Progenitor cell of endocrine pancreas (in vitro differentiated cells): Measurements from ENCODE around the gene GRIN2A. TPM values are rescaled to one million over a fixed set of nuclear protein-coding genes. Genes with fewer than 3 reads are reported as not detected.

Experiments
- DNase-seq: peaks from one replicate; pipeline ENCODE4 v3.0.0; 2021; ENCODE audit warnings: low spot score; ENCODE audit not compliant: unreplicated experiment
- H3K27ac Mint-ChIP-seq: 2 replicates; pipeline ENCODE4 v1.8.0; 2021; ENCODE audit warnings: mild to moderate bottlenecking, moderate library complexity, mixed read lengths
- H3K27me3 Mint-ChIP-seq: 2 replicates; pipeline ENCODE4 v1.8.0; 2021; ENCODE audit warnings: mixed read lengths
- H3K36me3 Mint-ChIP-seq: 2 replicates; pipeline ENCODE4 v1.8.0; 2022; ENCODE audit warnings: mixed read lengths; ENCODE audit not compliant: insufficient read depth
- H3K4me1 Mint-ChIP-seq: 2 replicates; pipeline ENCODE4 v1.8.0; 2021; ENCODE audit warnings: low read depth, mixed read lengths
- H3K4me3 Mint-ChIP-seq: 2 replicates; pipeline ENCODE4 v1.8.0; 2021; ENCODE audit warnings: low read depth, mild to moderate bottlenecking, moderate library complexity, mixed read lengths
- H3K9me3 Mint-ChIP-seq: 2 replicates; pipeline ENCODE4 v1.8.0; 2021; ENCODE audit warnings: low read depth, mixed read lengths
- CTCF ChIP-seq: fragments of 200-600 bp; sonication (generic); IDR thresholded peaks from one replicate; pipeline ENCODE4 v1.5.0; 2021; ENCODE audit warnings: antibody characterized with exemption, mild to moderate bottlenecking; ENCODE audit not compliant: unreplicated experiment
- total RNA-seq: library from RNA; stranded (reverse); gene quantifications from 2 replicates; pipeline ENCODE4 v1.2.1, GENCODE V29; 2021

The GRIN2A gene
- total RNA-seq, 1 donor from 2014 or later = 1.7 TPM

DNA sequence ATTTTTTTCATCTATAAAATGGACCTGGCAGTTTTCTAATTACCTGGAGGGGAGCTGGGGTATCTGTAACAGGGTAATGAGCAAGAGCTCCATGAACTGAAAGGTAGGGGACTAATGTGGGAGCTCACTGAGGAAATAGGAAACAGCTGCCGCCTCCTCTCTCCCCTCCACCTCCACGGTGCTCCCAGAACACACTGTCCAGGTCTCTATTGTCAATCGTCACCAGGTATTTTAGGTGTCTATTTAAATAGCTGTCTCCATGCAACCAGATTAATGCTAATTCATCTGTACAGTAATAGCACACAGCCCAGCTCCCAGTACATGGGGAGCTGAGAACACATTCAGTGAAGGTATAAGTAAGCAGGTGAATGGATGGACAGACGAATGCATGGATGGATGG, 233.3 kb downstream of the GRIN2A start:
- Mint-ChIP-seq H3K27ac (no peak overlapping the region), H3K4me1 (no peaks in the 10 kb centered on the region), H3K27me3 (peaks cover 39% of the 10 kb centered on the region), H3K36me3 (no peaks in the 10 kb centered on the region), H3K9me3 (no peaks in the 10 kb centered on the region), H3K4me3 (no peak overlapping the region)
- TF ChIP-seq CTCF = no peak
- DNase-seq = no peak

DNA sequence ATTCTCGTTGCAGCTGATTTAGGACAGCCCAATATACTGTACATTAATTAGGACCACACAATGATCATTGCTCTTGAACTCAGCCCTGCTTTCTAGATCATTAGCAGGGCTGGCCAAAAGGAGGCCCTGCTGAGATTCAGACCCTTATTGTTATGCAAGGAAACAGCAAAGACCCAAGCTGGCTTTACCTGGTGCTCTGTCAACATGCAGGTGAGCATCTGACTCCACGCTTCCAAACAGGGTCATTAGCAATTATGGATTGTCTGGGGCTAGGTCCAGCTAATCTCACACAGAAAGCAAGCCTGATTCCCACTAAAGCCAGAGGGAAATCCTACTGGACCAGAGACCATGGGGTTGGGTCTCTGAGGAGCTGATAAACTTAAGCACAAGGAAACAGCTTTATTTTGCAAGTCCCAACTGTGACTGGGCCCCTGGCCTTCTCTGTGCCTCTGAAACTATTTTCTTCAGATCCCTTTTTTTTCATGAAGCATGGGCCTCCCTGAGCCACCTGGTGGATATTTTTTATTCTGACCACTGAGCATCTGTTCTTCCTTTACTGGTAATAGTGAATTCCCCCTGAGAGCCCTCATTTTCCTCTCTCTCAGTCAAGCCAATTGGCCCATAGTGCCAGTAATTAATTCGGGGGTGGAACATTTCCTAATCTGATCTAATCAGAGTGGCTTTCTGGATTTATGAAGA, 236.1 kb downstream of the GRIN2A start:
- Mint-ChIP-seq H3K9me3 (no peaks in the 10 kb centered on the region), H3K27ac (no peak overlapping the region), H3K36me3 (no peaks in the 10 kb centered on the region), H3K27me3 (peaks cover 23% of the 10 kb centered on the region), H3K4me3 (no peak overlapping the region), H3K4me1 (no peaks in the 10 kb centered on the region)
- TF ChIP-seq CTCF = peak; percentile 23
- no peak for DNase-seq

DNA sequence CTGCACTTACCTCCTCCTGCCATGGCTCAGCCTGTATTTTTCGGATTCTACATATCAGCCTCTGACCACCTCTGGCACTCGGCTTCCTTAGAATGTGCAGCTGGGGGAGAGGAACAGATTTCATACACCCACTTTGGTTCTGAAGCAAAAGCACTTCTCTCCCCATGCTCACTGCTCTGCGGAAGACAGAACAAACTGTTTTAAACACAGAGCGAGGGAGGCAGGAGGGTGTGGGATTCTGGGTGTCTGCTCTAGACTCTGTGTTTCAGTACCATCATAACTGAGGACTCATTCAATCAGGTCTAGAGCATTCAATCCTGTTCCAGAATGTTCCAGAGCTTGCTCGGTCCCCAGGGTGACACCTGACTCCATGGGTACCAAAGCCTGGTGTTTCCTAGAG, 239.1 kb downstream of the GRIN2A start:
- Mint-ChIP-seq H3K4me1 (no peaks in the 10 kb centered on the region), H3K27ac (no peak overlapping the region), H3K36me3 (no peaks in the 10 kb centered on the region), H3K9me3 (no peaks in the 10 kb centered on the region), H3K27me3 (peaks cover 10% of the 10 kb centered on the region), H3K4me3 (no peak overlapping the region)
- no peak for DNase-seq
- TF ChIP-seq CTCF = no peak

- Mint-ChIP-seq H3K9me3 (no peaks in the 10 kb centered on the region), H3K27ac (no peak overlapping the region), H3K4me1 (no peaks in the 10 kb centered on the region), H3K36me3 (no peaks in the 10 kb centered on the region), H3K4me3 (no peak overlapping the region), H3K27me3 (peaks cover 6% of the 10 kb centered on the region)
- DNase-seq = no peak
- TF ChIP-seq CTCF = no peak
These were observed 241.0 kb downstream of the GRIN2A start for GRCh38 chr16:9941245-9941644.

GRCh38 chr16:9934723-9935508, 247.3 kb downstream of the GRIN2A start:
- peaks cover 3% of the 10 kb centered on the region for H3K27me3 Mint-ChIP-seq
- H3K4me1 Mint-ChIP-seq = peaks cover 7% of the 10 kb centered on the region
- H3K9me3 Mint-ChIP-seq = no peaks in the 10 kb centered on the region
- H3K36me3 Mint-ChIP-seq = no peaks in the 10 kb centered on the region
- no peak for DNase-seq
- peak overlapping the region; percentile 31 for H3K27ac Mint-ChIP-seq
- TF ChIP-seq CTCF = no peak
- no peak overlapping the region for H3K4me3 Mint-ChIP-seq
